GM12874 (cell line): ENCODE data around the gene SBNO2.

Experiments
- CTCF ChIP-seq: IDR thresholded peaks from 2 replicates; pipeline ENCODE4 v1.5.1; 2011; ENCODE audit warnings: low read depth, mild to moderate bottlenecking, control low read depth, low read length, moderate library complexity; ENCODE audit not compliant: insufficient read depth

Gene SBNO2

GRCh38 chr19:1085676-1086442 lies 88.2 kb downstream of the SBNO2 start:
- TF ChIP-seq CTCF: no peak

- no peak for TF ChIP-seq CTCF
These were observed 88.9 kb downstream of the SBNO2 start for GRCh38 chr19:1085053-1085658.

GRCh38 chr19:1084024-1084868 lies 89.8 kb downstream of the SBNO2 start:
- TF ChIP-seq CTCF: no peak

GRCh38 chr19:1082928-1083816 lies 90.9 kb downstream of the SBNO2 start:
- TF ChIP-seq CTCF: no peak

GRCh38 chr19:1082165-1082927 lies 91.7 kb downstream of the SBNO2 start:
- TF ChIP-seq CTCF: no peak

DNA sequence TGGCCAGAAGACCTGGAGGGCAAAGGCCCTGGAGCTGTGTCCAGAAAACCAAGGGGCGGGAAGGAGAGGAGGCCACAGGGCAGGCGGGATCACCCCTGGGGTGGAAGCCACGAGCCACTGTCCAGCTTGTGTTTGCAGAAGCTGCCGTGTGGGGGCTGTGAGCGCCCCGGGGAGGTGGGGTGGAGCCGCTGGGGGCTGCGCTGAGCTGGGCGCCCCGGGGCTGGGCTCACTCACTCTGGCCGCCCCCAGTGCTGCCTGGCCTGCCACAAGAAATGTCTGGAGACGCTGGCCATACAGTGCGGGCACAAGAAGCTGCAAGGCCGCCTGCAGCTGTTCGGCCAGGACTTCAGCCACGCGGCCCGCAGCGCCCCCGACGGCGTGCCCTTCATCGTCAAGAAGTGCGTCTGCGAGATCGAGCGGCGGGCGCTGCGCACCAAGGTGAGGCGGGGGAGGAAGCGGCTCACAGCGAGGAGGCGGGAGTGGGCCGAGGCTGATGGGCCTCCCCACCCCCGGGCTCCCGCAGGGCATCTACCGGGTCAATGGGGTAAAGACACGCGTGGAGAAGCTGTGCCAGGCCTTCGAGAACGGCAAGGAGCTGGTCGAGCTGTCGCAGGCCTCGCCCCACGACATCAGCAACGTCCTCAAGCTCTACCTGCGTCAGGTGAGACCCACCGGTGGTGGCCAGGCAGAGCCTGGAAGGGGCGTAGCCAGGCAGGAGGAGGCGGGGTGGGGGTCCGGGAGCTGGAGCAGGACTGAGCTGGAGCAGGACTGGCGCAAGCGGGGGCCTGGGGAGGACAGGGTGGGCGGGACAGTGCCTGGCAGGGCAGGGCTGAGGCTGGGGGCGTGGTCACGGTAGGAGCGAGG lies 92.5 kb downstream of the SBNO2 start:
- TF ChIP-seq CTCF: no peak
